ENCODE measurements around the gene NCKAP5.

Gene NCKAP5

DNA sequence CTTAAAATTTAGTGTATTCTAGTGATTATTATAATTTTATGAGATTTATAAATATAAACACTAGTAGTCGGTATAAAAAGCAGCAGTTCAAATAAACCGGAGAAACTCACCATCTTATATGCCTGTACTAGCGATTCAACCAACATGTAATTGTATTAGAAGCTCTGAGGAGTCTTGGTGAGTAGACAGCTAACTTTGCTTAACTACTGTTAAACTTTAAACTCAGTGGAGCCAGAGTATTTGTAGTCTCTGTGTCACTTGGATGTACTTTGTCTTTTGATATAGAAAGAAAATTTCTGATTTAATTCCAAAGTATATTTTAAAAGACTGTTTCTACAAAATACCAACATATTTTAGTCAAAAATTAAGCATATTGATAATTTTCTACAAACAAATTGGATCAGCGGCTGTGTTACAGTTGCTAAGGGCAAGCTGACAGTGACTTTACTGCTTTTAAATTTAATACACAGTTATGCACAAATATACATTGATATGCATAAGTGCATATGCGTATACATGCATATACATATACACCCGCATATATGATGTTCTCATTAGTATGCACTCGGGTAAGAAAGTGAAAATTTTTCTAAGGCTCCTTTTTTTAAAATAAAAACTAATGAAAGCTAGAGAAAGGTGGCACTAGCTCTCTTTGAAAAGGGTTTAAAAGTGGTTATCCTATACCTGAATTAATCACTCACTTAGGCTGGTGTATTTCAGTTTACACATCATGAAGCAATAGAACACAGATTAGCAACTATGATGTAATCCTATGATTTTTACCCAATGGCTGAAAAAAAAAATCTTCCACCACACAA lies 374.5 kb downstream of the NCKAP5 start:
- DNase-seq = no peak

DNA sequence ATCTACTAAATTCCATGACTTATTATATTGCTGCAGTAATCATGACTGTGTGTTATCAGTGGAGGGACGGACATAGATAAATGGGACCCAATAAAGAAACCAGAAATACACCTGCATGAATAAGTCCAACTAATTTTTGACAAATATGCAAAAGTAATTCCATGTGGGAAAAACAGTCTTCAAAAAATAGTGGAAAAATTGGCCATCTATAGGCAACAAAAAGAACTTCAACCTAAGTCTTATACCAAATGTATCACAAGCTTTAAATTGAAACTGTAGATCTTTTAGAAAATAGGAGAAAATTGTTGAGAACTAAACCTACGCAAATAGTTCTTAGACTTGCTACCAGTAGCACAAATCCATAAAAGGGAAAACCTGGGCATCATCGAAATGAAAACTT lies 376.2 kb downstream of the NCKAP5 start:
- no peak for DNase-seq

DNA sequence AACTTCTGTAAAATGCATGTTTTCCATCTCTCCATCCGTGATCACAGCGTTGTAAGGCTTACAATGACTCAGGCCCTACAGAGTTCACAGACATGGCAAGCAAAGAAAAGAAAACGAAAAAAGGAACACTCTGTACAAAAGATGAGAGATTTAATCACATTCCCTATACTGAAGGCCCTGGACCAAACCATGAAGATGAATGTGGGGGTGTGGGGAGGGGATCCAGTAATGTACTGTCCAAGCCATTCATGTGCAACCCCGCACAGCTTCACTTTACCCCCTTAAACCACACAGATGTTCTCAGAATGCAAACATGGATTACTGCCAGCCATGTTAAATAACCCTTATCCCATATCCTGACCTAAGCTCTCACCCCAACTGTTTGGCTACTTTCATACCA lies 391.1 kb downstream of the NCKAP5 start:
- DNase-seq = no peak

GRCh38 chr2:133175926-133176325 lies 392.3 kb downstream of the NCKAP5 start:
- no peak for DNase-seq

- no peak for DNase-seq
Measured at GRCh38 chr2:133173224-133173623, 395.0 kb downstream of the NCKAP5 start.

DNA sequence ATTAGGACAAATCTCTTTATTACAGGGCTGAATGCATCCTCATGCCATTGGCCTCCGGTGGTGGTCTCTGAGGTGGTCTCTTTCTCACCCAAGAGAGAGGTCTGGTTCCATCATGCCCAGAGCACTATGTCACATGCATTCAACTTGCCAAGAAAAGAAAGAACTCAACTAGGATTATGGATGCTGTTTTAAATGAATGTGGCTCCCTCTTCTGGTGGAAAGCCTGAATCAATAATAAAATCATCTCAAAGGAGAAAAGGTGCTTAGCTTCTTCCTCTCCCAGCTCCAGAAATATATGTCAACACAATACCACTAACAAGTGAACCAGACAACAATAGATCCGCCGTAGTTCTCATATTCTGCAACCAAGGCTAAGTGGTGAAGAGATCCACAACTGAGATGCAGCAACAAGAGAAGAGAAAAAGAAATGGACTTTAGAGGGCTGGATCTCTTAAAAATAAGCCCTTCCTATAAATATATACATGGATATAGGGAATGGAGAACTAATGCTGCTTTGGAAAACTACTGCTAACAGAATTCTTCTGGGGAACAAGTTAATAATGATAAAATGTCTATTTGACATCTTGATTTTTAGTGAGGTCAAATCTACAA lies 396.8 kb downstream of the NCKAP5 start:
- peak; percentile 2 for DNase-seq

- no peak for DNase-seq
Measured at GRCh38 chr2:133169274-133169912, 398.9 kb downstream of the NCKAP5 start.

GRCh38 chr2:133167990-133168389 lies 400.3 kb downstream of the NCKAP5 start:
- DNase-seq = no peak

DNA sequence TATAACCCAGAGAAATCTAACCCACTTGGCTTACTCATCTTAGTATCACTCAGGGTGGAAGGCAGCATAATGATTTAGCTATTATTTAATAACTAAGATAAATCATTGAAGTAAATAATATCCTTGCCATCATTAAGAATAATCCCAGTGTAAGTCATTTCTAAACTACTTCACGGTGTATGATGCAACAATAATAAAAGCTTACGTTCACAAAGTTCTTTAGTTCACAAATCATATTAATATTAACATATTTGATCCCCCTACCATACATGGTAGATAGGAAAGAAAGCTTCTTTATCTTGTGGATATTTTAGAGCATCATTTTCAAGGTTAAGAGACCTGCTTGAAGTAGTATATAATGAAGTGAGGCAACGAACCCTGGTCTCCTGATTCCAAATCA lies 401.0 kb downstream of the NCKAP5 start:
- DNase-seq = no peak

- no peak for DNase-seq
Measured at GRCh38 chr2:133166031-133166430, 402.2 kb downstream of the NCKAP5 start.

- no peak for DNase-seq
Measured at GRCh38 chr2:133163111-133163510, 405.2 kb downstream of the NCKAP5 start.

- no peak for DNase-seq
Measured at GRCh38 chr2:133158442-133158841, 409.8 kb downstream of the NCKAP5 start.

- DNase-seq = no peak
Measured at GRCh38 chr2:133158024-133158423, 410.2 kb downstream of the NCKAP5 start.

- no peak for DNase-seq
Measured at GRCh38 chr2:133157141-133157540, 411.1 kb downstream of the NCKAP5 start.

GRCh38 chr2:133152801-133153200 lies 415.5 kb downstream of the NCKAP5 start:
- no peak for DNase-seq

DNA sequence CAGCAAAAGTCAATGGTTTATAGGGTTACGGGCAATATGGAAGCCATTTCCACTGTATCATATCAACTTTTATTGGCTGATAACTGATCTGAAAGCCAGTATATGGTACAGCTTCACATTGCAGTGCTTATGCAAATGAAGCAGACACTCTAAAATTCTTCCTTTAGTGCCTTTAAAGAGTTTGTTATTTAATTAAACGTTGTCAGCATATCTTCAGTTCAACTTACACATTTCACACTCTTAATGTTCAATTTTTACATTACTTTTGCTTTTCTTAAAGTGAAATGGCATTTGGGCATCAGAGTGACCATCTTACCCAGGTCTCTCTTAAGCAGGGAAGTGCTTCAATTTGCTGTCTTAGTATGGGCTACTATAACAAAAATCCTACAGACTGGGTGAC lies 420.1 kb downstream of the NCKAP5 start:
- no peak for DNase-seq

DNA sequence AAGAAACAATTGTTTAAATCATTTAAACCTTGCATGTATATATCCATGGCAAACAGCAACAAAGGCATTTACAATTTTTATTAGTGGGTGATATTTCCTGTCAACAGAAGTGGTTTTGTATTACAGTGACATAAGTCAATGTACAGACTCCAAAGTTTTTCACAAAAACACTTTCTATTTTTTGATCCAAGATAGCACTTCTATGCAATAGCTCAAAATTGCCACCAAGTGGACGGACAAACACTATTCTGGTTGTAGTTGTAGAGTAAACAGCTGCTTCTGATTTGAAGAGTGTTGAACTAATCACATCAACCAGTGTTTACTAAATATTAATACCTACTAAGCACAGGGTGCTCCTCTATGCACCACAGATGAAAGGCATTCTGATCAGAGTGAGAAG lies 421.4 kb downstream of the NCKAP5 start:
- no peak for DNase-seq

GRCh38 chr2:133143645-133144044 lies 424.6 kb downstream of the NCKAP5 start:
- no peak for DNase-seq

- no peak for DNase-seq
Measured at GRCh38 chr2:133142087-133142486, 426.2 kb downstream of the NCKAP5 start.

GRCh38 chr2:133140620-133141019 lies 427.6 kb downstream of the NCKAP5 start:
- no peak for DNase-seq

DNA sequence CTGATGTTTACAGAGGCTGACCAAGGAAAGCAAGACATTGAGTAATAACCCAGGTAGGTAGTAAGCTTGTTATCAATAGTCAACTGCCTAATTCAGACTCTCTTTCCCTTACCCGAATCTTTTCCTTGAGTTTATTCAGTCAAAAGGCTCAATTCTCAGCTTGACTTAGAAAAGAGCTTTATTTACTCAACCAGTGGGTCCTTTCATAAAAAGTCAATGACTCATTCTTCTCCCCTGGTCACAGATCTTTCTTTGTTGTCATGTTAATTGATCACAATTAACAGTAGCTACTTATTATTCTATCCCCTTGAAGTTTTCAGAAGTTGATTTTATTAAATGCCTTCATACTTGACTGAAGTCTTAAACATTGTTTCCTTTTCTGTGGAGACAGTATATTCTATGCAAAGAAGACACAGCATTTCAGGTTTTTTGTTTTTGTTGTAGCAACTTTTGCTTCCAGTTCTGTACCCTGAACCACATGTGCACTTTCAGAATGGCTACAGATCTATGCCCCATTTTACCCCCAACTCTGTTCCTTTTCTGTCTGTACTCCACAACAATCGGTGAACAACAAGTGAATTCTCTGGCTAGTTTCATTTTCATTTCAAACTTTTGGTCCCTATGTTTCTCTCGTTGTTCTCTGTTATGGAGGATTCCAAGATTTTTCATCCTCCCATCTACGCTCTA lies 428.3 kb downstream of the NCKAP5 start:
- no peak for DNase-seq

- no peak for DNase-seq
Measured at GRCh38 chr2:133138693-133139092, 429.6 kb downstream of the NCKAP5 start.

DNA sequence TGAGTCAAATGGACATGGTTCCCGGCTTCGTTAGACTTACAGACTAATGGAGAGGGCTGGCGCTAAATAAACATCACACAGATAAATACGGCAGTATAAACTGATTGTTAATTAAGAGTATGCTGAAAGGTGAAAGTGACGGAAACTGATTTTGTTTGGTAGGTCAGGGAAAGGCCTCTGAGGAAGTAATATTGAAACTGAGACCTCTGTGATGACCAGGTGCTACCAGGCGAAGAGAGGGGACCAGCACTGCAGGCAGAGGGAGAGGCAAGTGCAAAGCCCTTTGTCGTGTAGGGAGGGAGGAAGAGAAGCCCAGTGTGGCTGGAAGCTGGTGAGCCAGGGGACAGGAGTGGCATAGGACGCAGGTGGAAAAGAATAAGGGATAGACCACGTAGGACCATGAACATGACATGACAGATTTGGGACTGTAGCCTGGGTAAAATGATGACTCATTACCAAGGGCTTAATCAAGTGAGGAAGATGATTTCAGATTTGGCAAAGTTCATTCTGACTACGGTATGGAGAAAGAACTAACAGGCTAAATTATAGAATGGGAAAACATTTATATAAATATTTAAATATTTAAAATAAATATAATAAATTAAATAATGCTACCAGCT lies 433.1 kb downstream of the NCKAP5 start:
- DNase-seq = no peak
